HG02759 (cell line): Measurements from ENCODE around the gene EZR.

Experiments used
- ATAC-seq: cut with Tn5 transposase; IDR thresholded peaks from one replicate; pipeline ENCODE4 v1.9.1; 2021; ENCODE audit warnings: mild to moderate bottlenecking, moderate library complexity; ENCODE audit not compliant: unreplicated experiment

Gene EZR

DNA sequence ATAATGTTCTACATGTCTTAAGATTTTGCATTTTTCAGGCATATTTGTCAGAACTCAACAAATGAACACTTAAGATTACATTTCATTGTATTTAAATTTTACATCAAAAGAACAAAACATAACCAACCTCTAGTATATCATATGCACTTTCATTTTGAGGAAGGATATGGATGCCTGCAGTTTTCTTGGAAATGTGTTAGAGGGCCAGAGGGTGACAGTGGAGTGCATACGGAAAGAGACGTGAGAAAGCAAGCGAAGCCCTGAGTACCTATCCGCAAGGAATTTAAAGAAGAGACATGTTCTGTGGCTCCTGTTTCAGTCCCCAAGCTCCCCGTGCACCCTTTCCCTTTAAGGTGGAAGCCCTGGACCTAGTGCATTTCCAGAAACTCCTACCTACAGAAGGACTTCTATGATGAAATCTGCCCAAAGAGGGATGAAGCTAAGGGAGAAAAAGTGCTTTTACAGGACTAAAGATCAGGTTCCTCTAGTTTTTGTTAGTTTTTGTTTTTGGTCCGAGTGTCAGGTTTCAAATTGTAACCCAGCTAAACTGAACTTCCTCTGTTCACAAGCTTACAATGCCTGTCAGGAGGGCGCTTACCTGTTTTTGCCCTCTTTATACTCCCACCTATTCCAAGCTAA, 38.8 kb downstream of the EZR start:
- ATAC-seq: no peak

GRCh38 chr6:158778005-158778527, 41.1 kb downstream of the EZR start:
- no peak for ATAC-seq

DNA sequence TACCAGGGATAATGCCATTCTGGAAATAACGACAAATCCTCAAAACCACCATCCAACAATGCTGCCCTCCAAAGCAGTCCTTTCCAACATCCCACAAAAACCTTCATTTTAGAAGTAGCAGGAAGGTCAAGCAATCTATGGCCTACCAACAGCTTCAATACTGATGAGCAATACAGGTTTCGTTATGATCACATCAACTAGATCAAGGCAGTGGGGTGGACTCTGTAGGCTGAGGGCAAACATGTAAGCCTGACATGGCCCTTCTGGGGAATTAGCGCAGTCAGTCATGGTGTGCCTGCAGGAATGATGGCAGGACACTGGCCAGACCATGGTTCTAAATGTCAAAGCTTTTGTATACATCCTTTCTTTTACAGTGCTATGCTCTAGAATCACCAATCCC, 41.7 kb downstream of the EZR start:
- no peak for ATAC-seq

DNA sequence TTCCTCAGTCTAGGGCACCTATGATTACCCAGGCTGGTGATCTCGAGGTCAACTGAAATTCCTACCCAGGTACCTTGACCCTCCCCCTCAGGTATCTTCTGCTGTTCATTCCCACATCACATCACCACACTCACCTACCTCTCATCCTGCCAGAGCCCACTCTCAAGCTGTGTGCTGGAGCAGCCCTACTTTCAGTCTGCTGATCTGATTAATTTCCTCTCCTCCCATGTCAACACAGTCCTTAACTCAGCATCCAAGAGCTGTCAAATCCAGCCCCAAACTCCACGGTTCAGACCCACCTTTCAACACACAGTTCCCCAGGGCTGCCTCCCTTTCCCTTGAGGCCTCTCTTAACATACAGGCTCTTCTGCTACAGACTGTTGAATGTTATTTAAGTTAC, 42.4 kb downstream of the EZR start:
- ATAC-seq: no peak

DNA sequence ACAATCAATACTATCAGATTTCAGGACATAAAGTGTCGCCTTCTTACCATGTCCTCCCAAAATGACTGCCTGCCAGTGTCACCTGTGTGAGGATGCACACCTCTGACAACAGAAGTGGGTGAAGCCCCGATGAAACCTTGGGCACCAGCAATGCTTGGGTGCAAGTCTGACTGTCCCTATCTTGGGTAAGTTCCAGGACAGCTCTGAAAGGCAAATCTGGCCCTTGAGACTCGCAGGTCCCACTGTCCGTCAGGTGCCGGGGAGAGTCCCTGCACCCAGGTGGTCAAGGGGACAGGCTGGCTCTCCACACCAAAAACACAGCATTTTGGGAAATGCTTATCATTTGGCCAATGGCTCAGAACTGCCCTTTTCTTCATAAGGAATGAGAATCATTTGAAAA, 43.3 kb downstream of the EZR start:
- ATAC-seq: no peak

GRCh38 chr6:158774717-158775449, 44.3 kb downstream of the EZR start:
- no peak for ATAC-seq

- no peak for ATAC-seq
Measured at GRCh38 chr6:158773581-158774449, 45.4 kb downstream of the EZR start.

DNA sequence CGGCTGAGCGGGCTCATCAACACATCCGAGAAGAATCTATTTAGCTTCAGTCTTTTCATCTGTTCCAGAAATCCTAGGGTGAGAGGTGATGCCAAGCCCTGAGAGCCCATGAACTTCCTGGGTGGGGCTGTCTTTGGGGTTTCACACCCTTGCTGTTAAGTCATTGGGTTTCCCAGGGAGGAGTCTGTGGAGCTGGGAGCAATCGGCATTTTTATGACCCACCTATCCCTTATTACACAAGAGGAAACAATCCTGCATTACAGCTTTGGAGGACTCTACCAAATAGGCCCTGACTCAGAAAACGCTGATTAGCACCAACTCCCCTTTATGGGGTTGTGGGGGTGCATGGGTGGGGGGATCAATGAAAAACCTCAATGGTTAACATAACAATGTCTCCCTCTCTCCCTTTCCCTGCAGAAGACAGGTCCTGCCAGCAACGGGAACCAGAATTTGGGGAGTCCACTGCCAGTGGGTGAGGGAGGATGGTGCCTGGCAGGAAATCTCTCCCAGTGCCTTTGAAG, 46.3 kb downstream of the EZR start:
- no peak for ATAC-seq

GRCh38 chr6:158772172-158772571, 47.0 kb downstream of the EZR start:
- no peak for ATAC-seq

DNA sequence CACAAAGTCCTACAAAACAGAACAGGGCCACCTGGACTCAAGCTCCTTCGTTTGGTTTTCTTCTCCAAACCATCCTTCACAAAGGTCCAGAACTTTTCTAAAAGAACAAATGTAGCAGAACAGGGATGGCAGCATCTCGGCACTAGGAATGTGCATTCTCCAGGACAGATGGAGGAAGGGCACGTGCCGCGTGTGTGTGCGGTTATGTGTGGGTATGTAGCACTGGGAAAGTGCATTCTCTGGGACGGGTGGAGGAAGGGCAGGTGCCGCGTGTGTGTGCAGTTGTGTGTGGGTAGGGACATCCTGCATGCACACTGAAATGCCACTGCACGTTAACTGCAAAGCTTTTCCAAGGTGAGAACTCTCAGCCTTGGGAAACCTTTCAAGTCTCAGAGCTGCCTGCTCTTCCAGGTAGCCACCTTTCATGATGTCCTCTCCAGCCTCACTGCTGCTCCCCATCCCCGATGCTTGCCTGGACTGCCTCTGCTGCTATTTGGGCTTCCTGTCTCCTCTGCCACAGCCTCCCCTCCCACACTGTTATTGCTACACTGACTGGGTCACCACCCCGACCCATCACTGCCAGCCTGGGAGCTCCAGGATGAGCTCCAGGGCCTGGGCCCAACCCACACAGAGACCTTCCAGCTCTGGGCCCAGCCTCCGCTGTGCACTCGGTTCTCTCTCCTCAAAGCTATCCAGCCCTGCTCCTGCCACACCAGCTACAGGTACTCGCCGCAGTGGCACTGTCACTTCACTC, 47.6 kb downstream of the EZR start:
- ATAC-seq: no peak

DNA sequence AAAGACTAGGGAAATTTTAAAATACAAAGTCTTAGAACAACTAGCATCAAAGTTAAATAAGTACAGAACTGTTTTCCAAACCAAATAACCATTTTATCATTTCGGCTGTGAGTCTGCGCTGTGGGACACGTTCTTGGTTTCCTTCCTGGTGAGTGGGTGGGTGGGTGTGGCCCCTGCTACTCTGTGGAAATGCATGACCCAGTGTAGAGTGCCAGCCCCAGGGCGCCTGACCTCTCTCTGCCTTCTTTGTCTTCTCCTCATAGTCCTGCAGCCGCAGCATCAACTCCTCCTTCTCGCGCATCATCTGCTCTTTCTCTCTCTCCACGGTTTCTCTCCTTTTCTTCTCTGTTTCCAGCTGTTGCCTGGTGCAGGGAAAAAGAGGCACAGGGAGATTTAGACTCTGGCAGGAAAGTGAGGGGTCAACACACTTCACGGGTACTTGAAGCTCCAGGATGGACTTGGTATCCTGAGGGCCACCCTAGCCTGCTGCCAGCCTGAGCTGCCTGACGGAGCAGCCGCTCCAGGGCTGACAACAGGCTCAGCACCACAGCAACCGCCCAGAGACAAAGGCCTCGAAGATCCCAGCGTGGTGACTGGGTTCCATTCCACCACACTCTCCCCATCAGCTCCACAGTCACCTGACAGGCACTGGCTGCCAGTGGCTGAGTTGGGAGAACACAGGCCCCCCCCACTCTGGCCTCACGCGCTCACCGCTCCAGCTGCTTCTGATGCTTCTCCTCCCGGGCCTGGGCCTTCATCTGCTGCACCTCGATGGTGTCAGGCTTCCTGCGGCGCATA, 48.4 kb downstream of the EZR start:
- no peak for ATAC-seq

DNA sequence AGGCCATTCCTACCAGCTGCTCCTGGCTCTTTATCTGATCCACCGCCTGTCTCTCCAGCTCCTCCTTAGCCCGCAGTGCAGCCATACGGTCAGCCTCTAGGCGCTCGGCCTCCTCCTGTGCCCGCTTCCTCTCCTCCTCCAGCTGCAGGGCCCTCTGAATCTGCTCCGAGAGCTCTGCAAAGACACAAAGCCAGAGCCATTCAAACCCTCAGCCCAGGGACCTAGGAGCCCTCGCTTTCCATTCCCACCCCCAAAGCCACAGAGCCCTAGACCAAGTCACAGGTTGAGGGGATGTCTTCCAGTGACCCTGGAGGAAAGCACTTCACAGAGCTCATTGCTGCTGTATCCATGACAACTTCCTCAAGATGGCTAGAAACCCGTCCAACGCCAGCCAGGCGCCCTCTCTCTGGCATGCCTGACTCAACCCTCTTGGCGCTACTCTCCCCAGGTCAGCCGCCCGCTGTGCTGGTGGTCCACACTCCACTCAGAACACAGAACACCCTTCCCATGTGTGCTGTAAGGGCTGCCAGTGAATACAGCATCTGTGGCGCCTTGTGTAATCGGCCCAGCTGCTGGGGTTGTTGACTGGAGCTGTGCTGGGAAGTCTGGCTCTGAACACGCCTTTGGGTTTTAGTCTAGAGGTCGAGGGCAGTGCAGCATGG, 49.3 kb downstream of the EZR start:
- no peak for ATAC-seq

GRCh38 chr6:158769234-158769770, 49.9 kb downstream of the EZR start:
- ATAC-seq: no peak

- ATAC-seq: no peak
Measured at GRCh38 chr6:158768436-158768835, 50.7 kb downstream of the EZR start.

GRCh38 chr6:158767709-158768108, 51.5 kb downstream of the EZR start:
- no peak for ATAC-seq

DNA sequence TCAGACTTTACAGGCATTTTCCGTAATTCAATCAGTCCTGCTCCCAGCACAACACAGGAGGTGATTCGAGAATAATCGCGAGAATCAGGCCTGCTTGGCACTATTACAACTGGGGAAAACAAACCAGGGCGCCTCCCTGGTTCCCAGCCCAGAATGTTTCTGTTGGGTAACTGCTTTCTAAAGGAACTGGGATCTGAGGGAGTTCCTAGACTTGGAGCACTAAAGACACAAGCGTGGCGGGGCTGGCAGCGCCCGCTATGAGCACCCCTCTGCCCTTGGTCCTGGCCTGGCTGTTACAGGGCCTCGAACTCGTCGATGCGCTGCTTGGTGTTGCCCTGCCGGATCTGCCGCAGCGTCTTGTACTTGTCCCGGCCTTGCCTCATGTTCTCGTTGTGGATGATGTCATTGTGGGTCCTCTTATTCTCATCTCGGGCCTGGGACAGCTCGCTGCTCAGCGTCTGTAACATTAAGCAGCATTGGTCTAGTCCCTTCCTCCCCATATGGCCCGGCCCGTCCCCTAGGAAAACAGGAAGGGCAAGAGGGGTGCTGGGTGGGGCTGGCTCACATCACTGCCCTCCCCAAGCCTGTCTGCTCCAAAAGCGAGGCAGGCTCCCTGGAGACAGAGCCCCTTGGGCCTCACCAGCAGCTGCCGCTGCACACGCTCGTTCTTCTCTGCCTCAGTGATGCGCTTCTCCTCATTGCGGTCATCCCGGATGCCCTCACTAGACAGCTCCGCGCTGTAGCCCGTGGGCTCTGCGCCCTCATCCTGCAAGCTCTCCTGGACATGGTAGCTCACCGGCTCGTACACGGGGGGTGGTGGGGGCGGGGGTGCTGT, 52.3 kb downstream of the EZR start:
- no peak for ATAC-seq

DNA sequence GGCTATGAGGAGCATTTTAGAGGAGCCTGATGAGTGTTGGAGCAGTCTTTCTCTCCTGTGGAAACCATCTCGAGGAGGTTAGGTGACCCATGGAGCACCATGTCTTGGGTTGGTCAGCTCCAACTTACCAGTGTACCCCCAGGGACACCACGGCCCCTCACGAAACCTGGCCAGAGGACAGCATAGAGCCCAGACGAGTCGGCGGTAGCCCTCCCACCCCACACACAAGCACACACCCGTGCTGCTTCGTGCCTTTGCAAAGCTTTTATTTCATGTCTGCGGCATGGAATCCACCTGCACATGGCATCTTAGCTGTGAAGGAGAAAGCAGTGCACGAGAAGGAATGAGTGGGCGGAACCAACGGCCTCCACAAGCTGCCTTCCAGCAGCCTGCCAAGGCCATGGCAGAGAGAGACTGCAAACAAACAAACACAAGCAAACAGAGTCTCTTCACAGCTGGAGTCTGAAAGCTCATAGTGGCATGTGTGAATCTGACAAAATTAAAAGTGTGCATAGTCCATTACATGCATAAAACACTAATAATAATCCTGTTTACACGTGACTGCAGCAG, 53.6 kb downstream of the EZR start:
- ATAC-seq: no peak

DNA sequence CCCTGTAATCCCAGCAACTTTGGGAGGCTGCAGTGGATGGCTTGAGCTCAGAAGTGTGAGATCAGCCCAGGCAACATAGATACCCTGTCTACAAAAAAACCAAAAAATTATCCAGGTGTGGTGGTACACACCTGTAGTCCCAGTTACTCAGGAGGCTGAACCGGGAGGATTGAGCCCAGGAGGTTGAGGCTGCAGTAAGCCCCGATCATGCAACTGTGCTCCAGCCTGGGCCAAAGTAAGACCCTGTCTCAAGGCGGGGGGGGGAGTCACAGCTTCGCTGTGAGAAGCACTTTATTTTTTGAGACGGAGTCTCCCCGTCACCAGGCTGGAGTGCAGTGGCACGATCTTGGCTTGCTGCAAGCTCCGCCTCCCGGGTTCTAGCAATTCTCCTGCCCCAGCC, 54.2 kb downstream of the EZR start:
- no peak for ATAC-seq
